OCI-LY3 (cell line): ENCODE measurements around the gene TMEM270.
"Not testable (repeated sequence)": the region's sequence is repeated elsewhere in the genome, so short reads cannot be mapped to it uniquely, and the experiment has no call there.

ENCODE experiments used
- H2AFZ ChIP-seq: fragments of 200-600, 300-600 bp; shearing (Covaris generic); 2 replicates; pipeline ENCODE4 v1.6.0; 2014; ENCODE audit warnings: antibody characterized with exemption, low read depth, low read length
- H3K27ac ChIP-seq: fragments of 200-600, 300-600 bp; sonication (generic); 2 replicates; pipeline ENCODE4 v1.5.1; 2014; ENCODE audit warnings: mild to moderate bottlenecking, low read length, moderate library complexity, mixed read lengths
- H3K27me3 ChIP-seq: fragments of 200-600, 300-600 bp; sonication (generic); 2 replicates; pipeline ENCODE4 v1.6.1; 2014; ENCODE audit warnings: low read depth, low read length, mixed read lengths
- H3K36me3 ChIP-seq: fragments of 200-600, 300-600 bp; sonication (generic); replicated peaks from 2 replicates; pipeline ENCODE3; 2014; ENCODE audit warnings: low read depth, low read length, mixed read lengths
- H3K4me1 ChIP-seq: fragments of 300-600, 200-600 bp; sonication (generic); 2 replicates; pipeline ENCODE4 v1.6.1; 2014; ENCODE audit warnings: low read length, mixed read lengths
- H3K4me2 ChIP-seq: fragments of 200-600, 300-600 bp; sonication (generic); 2 replicates; pipeline ENCODE4 v1.6.1; 2014; ENCODE audit warnings: low read length, mixed read lengths
- H3K4me3 ChIP-seq: fragments of 300-600, 200-600 bp; sonication (generic); 2 replicates; pipeline ENCODE4 v1.5.1; 2014; ENCODE audit warnings: antibody characterized with exemption, mild to moderate bottlenecking, low read length, moderate library complexity
- H3K79me2 ChIP-seq: fragments of 300-600, 200-600 bp; shearing (Covaris generic); 2 replicates; pipeline ENCODE4 v1.6.1; 2014; ENCODE audit warnings: mild to moderate bottlenecking, low read length, mixed read lengths
- H3K9ac ChIP-seq: fragments of 300-600, 200-600 bp; shearing (Covaris generic); 2 replicates; pipeline ENCODE4 v1.6.0; 2014; ENCODE audit warnings: mild to moderate bottlenecking, low read length, moderate library complexity
- H3K9me3 ChIP-seq: fragments of 200-600, 300-600 bp; shearing (Covaris generic); 2 replicates; pipeline ENCODE4 v1.6.1; 2014; ENCODE audit warnings: low read length, mixed read lengths; ENCODE audit not compliant: insufficient read depth
- H4K20me1 ChIP-seq: fragments of 200-600, 300-600 bp; sonication (generic); 2 replicates; pipeline ENCODE4 v1.6.1; 2016; ENCODE audit warnings: low read length, mixed read lengths; ENCODE audit not compliant: insufficient read depth
- EZH2phosphoT487 ChIP-seq: fragments of 200-600 bp; shearing (Covaris generic); IDR thresholded peaks from 2 replicates; pipeline ENCODE4 v1.6.1; 2018; ENCODE audit warnings: antibody characterized with exemption, mixed run types, low read depth
- TF ChIP-seq, protein P1 (sequence below): fragments of 200-600, 300-600 bp; sonication (generic); IDR thresholded peaks from 2 replicates; pipeline ENCODE4 v1.5.1; 2014; ENCODE audit warnings: antibody characterized with exemption, low read length, low read depth

TMEM270 gene

GRCh38 chr7:73842067-73842976 is 18.6 kb upstream of the TMEM270 start, which contains the start of gene METTL27:
TSS of gene METTL27 (minus strand) at chr7:73842516. CDS start at chr7:73842140, 376 bp downstream.
- no peaks in the 10 kb centered on the region for H3K79me2 ChIP-seq
- peak within 1 kb of the TSS; percentile 75 for H3K9ac ChIP-seq
- no peaks in the 10 kb centered on the region for H3K36me3 ChIP-seq
- peak within 1 kb of the TSS; percentile 85 for H3K4me3 ChIP-seq
- no peaks in the 10 kb centered on the region for H4K20me1 ChIP-seq
- no peak for TF ChIP-seq EZH2phosphoT487
- TF ChIP-seq, protein P1, sequence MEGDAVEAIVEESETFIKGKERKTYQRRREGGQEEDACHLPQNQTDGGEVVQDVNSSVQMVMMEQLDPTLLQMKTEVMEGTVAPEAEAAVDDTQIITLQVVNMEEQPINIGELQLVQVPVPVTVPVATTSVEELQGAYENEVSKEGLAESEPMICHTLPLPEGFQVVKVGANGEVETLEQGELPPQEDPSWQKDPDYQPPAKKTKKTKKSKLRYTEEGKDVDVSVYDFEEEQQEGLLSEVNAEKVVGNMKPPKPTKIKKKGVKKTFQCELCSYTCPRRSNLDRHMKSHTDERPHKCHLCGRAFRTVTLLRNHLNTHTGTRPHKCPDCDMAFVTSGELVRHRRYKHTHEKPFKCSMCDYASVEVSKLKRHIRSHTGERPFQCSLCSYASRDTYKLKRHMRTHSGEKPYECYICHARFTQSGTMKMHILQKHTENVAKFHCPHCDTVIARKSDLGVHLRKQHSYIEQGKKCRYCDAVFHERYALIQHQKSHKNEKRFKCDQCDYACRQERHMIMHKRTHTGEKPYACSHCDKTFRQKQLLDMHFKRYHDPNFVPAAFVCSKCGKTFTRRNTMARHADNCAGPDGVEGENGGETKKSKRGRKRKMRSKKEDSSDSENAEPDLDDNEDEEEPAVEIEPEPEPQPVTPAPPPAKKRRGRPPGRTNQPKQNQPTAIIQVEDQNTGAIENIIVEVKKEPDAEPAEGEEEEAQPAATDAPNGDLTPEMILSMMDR: no peak
- no peaks in the 10 kb centered on the region for H3K27me3 ChIP-seq
- H3K4me2 ChIP-seq: peak within 1 kb of the TSS; percentile 97
- H3K4me1 ChIP-seq: peaks cover 43% of the 10 kb centered on the region
- H2AFZ ChIP-seq: peak within 1 kb of the TSS; percentile 65; the same call in 1 of the 2 replicates
- peak within 1 kb of the TSS; percentile 59 for H3K27ac ChIP-seq
- H3K9me3 ChIP-seq: no peaks in the 10 kb centered on the region

DNA sequence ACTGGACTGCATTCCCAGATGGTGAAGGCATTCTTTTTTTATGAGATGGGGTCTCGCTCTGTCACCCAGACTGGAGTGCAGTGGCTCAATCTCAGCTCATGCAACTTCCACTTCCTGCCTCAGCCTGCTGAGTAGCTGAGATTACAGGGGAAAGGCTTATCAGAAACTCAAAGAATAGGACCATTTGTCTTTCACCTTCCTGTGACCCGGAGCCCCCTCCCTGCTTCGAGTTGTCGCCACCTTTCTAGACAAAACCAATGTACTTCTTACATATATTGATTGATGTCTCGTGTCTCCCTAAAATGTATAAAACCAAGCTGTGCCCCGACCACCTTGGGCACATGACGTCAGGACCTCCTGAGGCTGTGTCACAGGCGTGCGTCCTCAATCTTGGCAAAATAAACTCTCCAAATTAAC is 16.8 kb upstream of the TMEM270 start:
- H3K4me2 ChIP-seq: peak overlapping the region; percentile 20; the same call in 1 of the 2 replicates
- no peaks in the 10 kb centered on the region for H3K36me3 ChIP-seq
- peaks cover 43% of the 10 kb centered on the region for H3K4me1 ChIP-seq
- H2AFZ ChIP-seq: no peak overlapping the region
- no peak overlapping the region for H3K9ac ChIP-seq
- no peaks in the 10 kb centered on the region for H4K20me1 ChIP-seq
- peaks cover 9% of the 10 kb centered on the region; the same call in 1 of the 2 replicates for H3K9me3 ChIP-seq
- H3K79me2 ChIP-seq: no peaks in the 10 kb centered on the region
- H3K27me3 ChIP-seq: no peaks in the 10 kb centered on the region
- no peak overlapping the region for H3K27ac ChIP-seq
- TF ChIP-seq, protein P1: no peak
- no peak for TF ChIP-seq EZH2phosphoT487
- H3K4me3 ChIP-seq: no peak overlapping the region

DNA sequence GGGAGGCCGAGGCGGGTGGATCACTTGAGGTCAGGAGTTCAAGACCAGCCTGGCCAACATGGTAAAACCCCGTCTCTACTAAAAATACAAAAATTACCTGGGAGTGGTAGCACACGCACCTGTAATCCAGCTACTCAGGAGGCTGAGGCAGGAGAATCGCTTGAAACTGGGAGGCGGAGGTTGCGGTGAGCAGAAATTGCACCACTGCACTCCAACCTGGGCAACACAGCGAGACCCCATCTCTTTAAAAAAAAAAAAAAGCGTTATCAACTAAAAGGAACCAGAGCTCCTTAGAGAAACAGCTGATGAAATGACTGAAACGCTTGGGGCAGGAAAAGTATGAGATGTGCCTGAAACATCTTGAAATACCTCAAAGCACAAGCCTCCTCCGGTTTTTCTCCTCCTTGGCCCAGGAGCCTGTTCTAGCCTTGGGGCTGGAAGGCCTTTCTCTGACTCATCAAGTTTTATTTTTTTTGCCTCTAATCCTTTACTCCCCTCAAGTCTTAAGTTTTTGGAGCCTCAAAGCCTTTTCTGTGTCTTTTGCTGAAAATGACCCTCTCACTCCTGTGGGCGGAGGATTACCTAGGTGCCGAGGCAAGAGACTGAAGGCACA is 16.0 kb upstream of the TMEM270 start:
- Histone ChIP-seq H3K4me3 (no peak overlapping the region), H3K27me3 (no peaks in the 10 kb centered on the region), H3K4me1 (peaks cover 47% of the 10 kb centered on the region), H3K4me2 (peak overlapping the region; percentile 97), H4K20me1 (no peaks in the 10 kb centered on the region), H3K27ac (peak overlapping the region; percentile 94), H3K79me2 (no peaks in the 10 kb centered on the region), H3K9ac (peak overlapping the region; percentile 45; the same call in 1 of the 2 replicates), H2AFZ (no peak overlapping the region), H3K9me3 (peaks cover 9% of the 10 kb centered on the region; the same call in 1 of the 2 replicates), H3K36me3 (no peaks in the 10 kb centered on the region)
- TF ChIP-seq, protein P1: no peak
- TF ChIP-seq EZH2phosphoT487: no peak

DNA sequence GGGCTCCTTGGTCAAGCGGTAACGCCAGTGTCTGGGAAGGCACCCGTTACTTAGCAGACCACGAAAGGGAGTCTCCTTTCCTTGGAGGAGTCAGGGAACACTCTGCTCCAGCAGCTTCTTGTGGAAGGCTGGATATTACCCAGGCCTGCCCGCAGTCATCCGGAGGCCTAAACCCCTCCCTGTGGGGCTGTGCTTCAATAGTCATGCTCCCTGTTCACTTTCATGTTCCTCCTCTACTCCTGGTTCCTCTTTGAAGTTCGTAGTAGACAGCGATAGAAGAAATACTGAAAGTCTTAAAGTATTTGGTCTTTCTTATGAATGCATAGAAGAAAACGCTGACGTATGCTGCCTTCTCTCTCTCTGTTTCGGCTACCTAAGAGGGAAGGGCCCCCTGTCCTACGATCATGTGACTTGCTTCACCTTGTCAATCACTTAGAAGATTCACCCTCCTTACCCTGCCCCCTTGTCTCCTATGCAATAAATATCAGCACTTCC is 15.2 kb upstream of the TMEM270 start:
- not testable (repeated sequence) for H3K79me2 ChIP-seq, H3K9me3 ChIP-seq, H3K27me3 ChIP-seq, H3K36me3 ChIP-seq, H4K20me1 ChIP-seq
- peak overlapping the region; percentile 76 for H2AFZ ChIP-seq
- H3K27ac ChIP-seq: peak overlapping the region; percentile 94
- peak overlapping the region; percentile 75 for H3K9ac ChIP-seq
- H3K4me3 ChIP-seq: peak overlapping the region; percentile 73
- peak overlapping the region; percentile 97 for H3K4me2 ChIP-seq
- peaks cover 54% of the 10 kb centered on the region for H3K4me1 ChIP-seq
